ENCODE data around the gene EXTL1.
A peak's percentile ranks its signal among the peaks of the same experiment; 100 is the strongest.

The EXTL1 gene

GRCh38 chr1:26023009-26023408 lies 1.4 kb downstream of the EXTL1 start:
- DNase-seq (ENCODE audit: low read depth in 2 of 2): no peak

GRCh38 chr1:26023826-26024225 lies 2.3 kb downstream of the EXTL1 start:
- DNase-seq (ENCODE audit: low read depth in 2 of 2): no peak

- no peak for DNase-seq (ENCODE audit: low read depth in 2 of 2)
Measured at GRCh38 chr1:26025060-26025459, 3.5 kb downstream of the EXTL1 start.

- no peak for DNase-seq (ENCODE audit: low read depth in 2 of 2)
Measured at GRCh38 chr1:26025517-26025916, 3.9 kb downstream of the EXTL1 start.

GRCh38 chr1:26027716-26028489 lies 6.3 kb downstream of the EXTL1 start:
- no peak for DNase-seq (ENCODE audit: low read depth in 2 of 2)

- no peak for DNase-seq (ENCODE audit: low read depth in 2 of 2)
Measured at GRCh38 chr1:26028490-26028980, 7.0 kb downstream of the EXTL1 start.

- no peak for DNase-seq (ENCODE audit: low read depth in 2 of 2)
Measured at GRCh38 chr1:26029054-26029863, 7.7 kb downstream of the EXTL1 start.

GRCh38 chr1:26029864-26030481 lies 8.4 kb downstream of the EXTL1 start:
- DNase-seq (ENCODE audit: low read depth in 2 of 2): no peak

- DNase-seq (ENCODE audit: low read depth in 2 of 2): no peak
Measured at GRCh38 chr1:26031196-26031595, 9.6 kb downstream of the EXTL1 start.

- no peak for DNase-seq (ENCODE audit: low read depth in 2 of 2)
Measured at GRCh38 chr1:26031611-26032220, 10.1 kb downstream of the EXTL1 start.

- no peak for DNase-seq (ENCODE audit: low read depth in 2 of 2)
Measured at GRCh38 chr1:26032656-26033357, 11.2 kb downstream of the EXTL1 start.

- DNase-seq (ENCODE audit: low read depth in 2 of 2): no peak
Measured at GRCh38 chr1:26034504-26035202, 13.1 kb downstream of the EXTL1 start.

GRCh38 chr1:26035203-26035958 lies 13.8 kb downstream of the EXTL1 start:
- peak; percentile 84 to 88 for DNase-seq (ENCODE audit: low read depth in 2 of 2)

- DNase-seq (ENCODE audit: low read depth in 2 of 2): peak; percentile 49 to 65
Measured at GRCh38 chr1:26035959-26036755, 14.6 kb downstream of the EXTL1 start.

GRCh38 chr1:26036756-26037281 lies 15.2 kb downstream of the EXTL1 start:
- DNase-seq (ENCODE audit: low read depth in 2 of 2): no peak

- no peak for DNase-seq (ENCODE audit: low read depth in 2 of 2)
Measured at GRCh38 chr1:26037904-26038303, 16.3 kb downstream of the EXTL1 start.

- DNase-seq (ENCODE audit: low read depth in 2 of 2): no peak
Measured at GRCh38 chr1:26038477-26038876, 16.9 kb downstream of the EXTL1 start.

- no peak for DNase-seq (ENCODE audit: low read depth in 2 of 2)
Measured at GRCh38 chr1:26038904-26039303, 17.3 kb downstream of the EXTL1 start.

- no peak for DNase-seq (ENCODE audit: low read depth in 2 of 2)
Measured at GRCh38 chr1:26041401-26041800, 19.8 kb downstream of the EXTL1 start.

Measured in stimulated activated CD8-positive, alpha-beta memory T cell treated with anti-CD3 and anti-CD28 coated beads, Interleukin-15, amount 100 ng/mL, for 48 hours (primary cell).